HepG2 (cell line): ENCODE measurements around the gene UBALD1. TPM values are rescaled to one million over a fixed set of nuclear protein-coding genes. Genes with fewer than 3 reads are reported as not detected.

Experiments used
- ARID2 ChIP-seq: sonication (generic); formaldehyde crosslinking; IDR thresholded peaks from 2 replicates; pipeline ENCODE4 v1.8.1; 2022; ENCODE audit warnings: mild to moderate bottlenecking, missing genetic modification reagents, borderline replicate concordance
- GATAD1 ChIP-seq: IDR thresholded peaks from 2 replicates; pipeline ENCODE4 v1.6.1; 2016; ENCODE audit warnings: missing genetic modification reagents, missing compliant biosample characterization
- HNRNPK ChIP-seq: fragments of 200-400 bp; formaldehyde crosslinking; IDR thresholded peaks from 2 replicates; pipeline ENCODE4 v1.6.1; 2018; ENCODE audit warnings: low read length, low read depth, moderate library complexity, mild to moderate bottlenecking; ENCODE audit not compliant: poor library complexity, severe bottlenecking
- HNRNPL ChIP-seq: fragments of 200-400 bp; formaldehyde crosslinking; IDR thresholded peaks from 2 replicates; pipeline ENCODE4 v1.6.1; 2017; ENCODE audit warnings: mild to moderate bottlenecking, low read depth, low read length
- KLF13 ChIP-seq: sonication (generic); formaldehyde crosslinking; IDR thresholded peaks from 2 replicates; pipeline ENCODE4 v1.4.0; 2020; ENCODE audit warnings: mild to moderate bottlenecking, missing genetic modification reagents
- MAFK ChIP-seq, 2 experiments: IDR thresholded peaks in 1 of 2; conservative IDR thresholded peaks in 1 of 2; 2 replicates each; pipeline ENCODE4 v1.6.1; 2011; ENCODE audit warnings: improper control_type of control experiment in 2 of 2, low read length in 2 of 2
- NR0B2 ChIP-seq: sonication (generic); formaldehyde crosslinking; IDR thresholded peaks from 2 replicates; pipeline ENCODE4 v1.4.0; 2020; ENCODE audit warnings: mild to moderate bottlenecking, missing genetic modification reagents
- NRL ChIP-seq: sonication (generic); formaldehyde crosslinking; IDR thresholded peaks from 2 replicates; pipeline ENCODE4 v1.5.0; 2020; ENCODE audit warnings: missing genetic modification reagents, mild to moderate bottlenecking, moderate library complexity, borderline replicate concordance
- RXRB ChIP-seq: IDR thresholded peaks from 2 replicates; pipeline ENCODE4 v1.6.1; 2016; ENCODE audit warnings: borderline replicate concordance, missing genetic modification reagents, missing compliant biosample characterization
- SAFB2 ChIP-seq: sonication (generic); formaldehyde crosslinking; IDR thresholded peaks from 2 replicates; pipeline ENCODE4 v1.5.1; 2020; ENCODE audit warnings: missing genetic modification reagents, low read depth, mild to moderate bottlenecking, borderline replicate concordance
- TBX2 ChIP-seq: sonication (generic); formaldehyde crosslinking; IDR thresholded peaks from 2 replicates; pipeline ENCODE4 v1.5.0; 2020; ENCODE audit warnings: missing genetic modification reagents, mild to moderate bottlenecking, borderline replicate concordance
- TOE1 ChIP-seq: sonication (generic); formaldehyde crosslinking; IDR thresholded peaks from 2 replicates; pipeline ENCODE4 v1.4.0; 2020; ENCODE audit warnings: mild to moderate bottlenecking, missing genetic modification reagents
- TRIM22 ChIP-seq: fragments of 450-650 bp; IDR thresholded peaks from 2 replicates; pipeline ENCODE4 v1.6.1; 2017
- U2AF1 ChIP-seq: fragments of 200-400 bp; formaldehyde crosslinking; optimal IDR thresholded peaks from 2 replicates; pipeline ENCODE3; 2017; ENCODE audit warnings: mild to moderate bottlenecking, low read depth, low read length
- ZNF234 ChIP-seq: sonication (generic); formaldehyde crosslinking; conservative IDR thresholded peaks from 2 replicates; pipeline ENCODE4 v1.5.1; 2020; ENCODE audit warnings: mild to moderate bottlenecking, missing genetic modification reagents
- ZNF34 ChIP-seq: sonication (generic); formaldehyde crosslinking; IDR thresholded peaks from 2 replicates; pipeline ENCODE4 v1.4.0; 2020; ENCODE audit warnings: mild to moderate bottlenecking, missing genetic modification reagents, borderline replicate concordance
- ZNF367 ChIP-seq: sonication (generic); formaldehyde crosslinking; IDR thresholded peaks from 2 replicates; pipeline ENCODE4 v1.4.0; 2020; ENCODE audit warnings: missing genetic modification reagents, borderline replicate concordance
- ZNF501 ChIP-seq: sonication (generic); formaldehyde crosslinking; IDR thresholded peaks from 2 replicates; pipeline ENCODE4 v1.5.1; 2020; ENCODE audit warnings: mild to moderate bottlenecking, moderate library complexity, missing genetic modification reagents
- ZNF580 ChIP-seq: IDR thresholded peaks from 2 replicates; pipeline ENCODE4 v1.6.1; 2016; ENCODE audit warnings: low read depth, borderline replicate concordance
- ZNF616 ChIP-seq: sonication (generic); formaldehyde crosslinking; IDR thresholded peaks from 2 replicates; pipeline ENCODE4 v1.5.0; 2020; ENCODE audit warnings: low read depth, mild to moderate bottlenecking, missing genetic modification reagents
- ZNF644 ChIP-seq: IDR thresholded peaks from 2 replicates; pipeline ENCODE4 v1.6.1; 2016; ENCODE audit warnings: low read depth
- polyA plus RNA-seq, 8 experiments: library from polyadenylated mRNA; depleted of rRNA in 3 of 8; stranded (reverse) in 7 of 8; unstranded in 1 of 8; fragments of >200 nt; fragmentation: Illumina TruSeq in 4 of 8; extraction: Trizol in 4 of 8; gene quantifications; 2 replicates each; pipeline versions ENCODE4 v1.2.1 to v1.2.3, GENCODE V29; 2011 to 2016; ENCODE audit warnings: low read depth in 4 of 8, missing spikeins in 1 of 8, mixed read lengths in 1 of 8; ENCODE audit not compliant: insufficient read depth in 1 of 8
- total RNA-seq, 5 experiments: library from RNA; depleted of rRNA; stranded (reverse); fragments of >200 nt; fragmentation: Illumina TruSeq; extraction: Trizol; gene quantifications; 2 replicates each; pipeline ENCODE4 v1.2.3, GENCODE V29; 2016; ENCODE audit warnings: low read depth in 1 of 5

The UBALD1 gene
- total and polyA plus RNA-seq, 2 of the 13 experiments (the other 11 are each of a cell fraction or from before 2014, with no cell fraction given) = 6.8 to 12.3 TPM

GRCh38 chr16:4624015-4624826 lies 9.5 kb upstream of the UBALD1 start, which contains the start of gene MGRN1 (continued):
- TF ChIP-seq RXRB (CRISPR knock-in tag) = no peak
- TF ChIP-seq HNRNPK = no peak
- TF ChIP-seq ZNF367 (CRISPR knock-in tag) = no peak
- TF ChIP-seq TOE1 = no peak
- no peak; the same call in 1 of the 2 replicates for TF ChIP-seq TBX2 (CRISPR knock-in tag)
- TF ChIP-seq ZNF34 (CRISPR knock-in tag) = no peak
- TF ChIP-seq NRL (CRISPR knock-in tag) = no peak
- TF ChIP-seq ARID2 (CRISPR knock-in tag) = no peak
- no peak for TF ChIP-seq KLF13 (CRISPR knock-in tag)
- TF ChIP-seq ZNF234 (CRISPR knock-in tag) = 0 out of 2 replicates have a peak, but pooled peaks have one; percentile 5
- TF ChIP-seq NR0B2 (CRISPR knock-in tag) = no peak; the same call in 1 of the 2 replicates
- no peak for TF ChIP-seq ZNF616 (CRISPR knock-in tag)
- no peak for TF ChIP-seq TRIM22
- peak; percentile 70 for TF ChIP-seq GATAD1 (CRISPR knock-in tag)
- TF ChIP-seq U2AF1 = peak; percentile 91
- TF ChIP-seq ZNF644 = no peak
- TF ChIP-seq ZNF501 = peak; percentile 93
- no peak for TF ChIP-seq SAFB2
- TF ChIP-seq ZNF580 (CRISPR knock-in tag) = no peak
- TF ChIP-seq HNRNPL = no peak
- no peak for TF ChIP-seq MAFK (conservative IDR thresholded peaks at IDR 0.05 in 1 of 2, IDR thresholded peaks at IDR 0.05 in 1 of 2; ENCODE audit: low read length in 2 of 2)
